SKM-1 (cell line): ENCODE measurements around the gene HINFP.
"Not testable (repeated sequence)": the region's sequence is repeated elsewhere in the genome, so short reads cannot be mapped to it uniquely, and the experiment has no call there.

ENCODE experiments used
- DNase-seq: peaks from one replicate; lab custom pipeline; 2025; ENCODE audit not compliant: unreplicated experiment; lab: John Stamatoyannopoulos, UW

HINFP gene

DNA sequence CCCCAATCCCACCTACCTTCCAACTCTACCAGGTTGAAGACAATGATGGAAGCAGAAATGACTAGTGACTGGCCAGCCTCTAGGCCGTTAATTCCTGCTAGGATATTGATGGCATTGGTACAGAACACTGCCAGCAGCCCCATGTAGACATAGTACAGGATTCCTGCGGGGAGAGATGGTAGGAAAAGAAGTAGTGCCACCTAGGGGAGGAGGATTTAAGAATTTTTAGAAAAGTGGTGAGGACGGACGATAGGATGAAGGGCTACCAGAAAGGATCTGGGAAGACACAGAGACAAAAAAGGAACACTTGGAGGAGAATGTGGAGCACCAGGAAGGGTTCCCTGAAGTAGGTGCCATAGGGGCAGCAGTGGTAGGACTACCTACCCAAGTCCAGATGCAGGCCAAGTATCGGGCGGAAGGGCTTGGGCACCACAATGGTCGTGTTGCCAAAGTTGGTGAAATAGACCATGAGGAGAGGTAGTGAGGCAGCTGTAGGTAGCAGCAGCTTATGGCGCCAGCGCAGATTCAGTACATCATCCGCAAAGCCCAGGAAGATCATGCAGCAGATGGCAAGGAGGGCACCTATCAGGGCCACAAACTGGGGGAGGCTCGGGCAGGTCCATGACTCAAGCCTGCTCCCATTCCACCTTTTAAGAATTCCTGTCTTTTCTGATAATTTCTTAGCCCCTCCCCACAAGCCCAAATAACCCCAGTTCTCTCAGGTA, 21.0 kb upstream of the HINFP start:
- DNase-seq = no peak

DNA sequence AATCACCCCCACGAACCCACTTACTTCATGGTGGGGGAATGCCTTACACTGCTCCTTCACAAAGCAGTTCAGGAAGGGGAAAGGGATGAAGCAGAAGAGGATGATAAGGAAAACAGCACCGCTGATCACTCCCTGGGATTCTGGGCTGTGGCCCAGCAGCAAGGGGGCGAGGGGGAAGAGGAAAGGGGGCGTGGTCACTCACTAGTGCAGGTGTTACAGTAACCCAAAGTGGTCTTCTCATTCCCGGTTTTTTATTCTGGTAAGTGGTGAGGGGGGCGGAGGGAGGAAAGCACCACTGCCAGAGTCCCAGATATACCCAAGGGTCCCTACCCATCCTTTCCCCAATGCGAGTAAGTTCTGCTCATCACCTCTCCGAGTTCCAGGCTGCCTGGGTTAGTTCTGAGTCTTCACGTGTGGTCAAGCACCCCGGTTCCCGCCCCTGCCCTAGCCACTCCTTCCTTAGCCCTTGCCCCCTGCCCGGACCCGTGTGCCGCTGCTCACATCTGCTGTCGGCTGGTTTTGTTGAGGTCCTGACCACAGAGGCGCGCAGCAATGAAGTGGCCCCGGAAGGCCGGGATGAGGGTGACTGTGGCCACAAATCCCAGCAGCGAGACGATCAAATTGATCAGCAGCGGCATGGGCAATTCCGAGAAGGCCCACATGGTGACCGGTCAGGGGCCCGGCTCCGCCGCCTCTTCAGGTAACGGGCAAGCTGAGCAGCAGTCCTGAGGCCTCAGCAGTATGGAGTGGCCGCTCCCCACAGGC, 20.2 kb upstream of the HINFP start:
- DNase-seq = no peak

DNA sequence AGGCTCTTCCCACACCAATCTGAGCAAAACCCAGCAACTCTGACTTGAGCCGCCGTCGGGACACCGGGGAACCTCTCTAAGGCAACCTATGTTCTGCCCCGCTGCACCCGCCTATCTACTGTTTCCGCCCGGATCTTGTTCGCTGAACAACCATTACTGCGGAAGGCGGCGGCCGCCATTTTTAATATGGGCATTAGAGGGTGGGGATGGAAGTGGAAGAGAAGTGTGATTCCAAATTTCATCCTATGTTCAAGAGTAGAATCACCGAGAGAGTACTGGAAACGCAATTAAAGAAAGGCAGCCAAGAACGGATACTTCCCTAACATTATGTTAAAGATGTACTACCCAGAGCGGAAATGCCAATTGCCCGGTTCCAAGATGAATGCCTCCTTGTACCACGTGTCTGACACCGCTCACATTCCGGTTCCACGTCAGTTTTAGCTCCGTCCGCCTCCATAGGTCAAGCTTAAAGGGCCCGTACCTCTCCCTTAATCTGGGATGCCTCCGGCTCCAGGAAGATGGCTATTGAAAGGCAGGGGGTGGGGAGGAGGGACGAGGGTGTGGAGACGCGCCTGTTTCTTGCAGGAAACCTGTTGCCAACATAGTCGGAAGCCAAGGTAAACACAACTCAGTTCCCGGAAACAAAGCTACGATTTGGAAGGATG, 19.5 kb upstream of the HINFP start, which contains the start of gene DPAGT1:
DPAGT1 (minus strand) TSS at position 95 of the 665 bp plus-strand sequence. CDS start 198 bp downstream, outside the sequence.
- DNase-seq = peak; percentile 95

DNA sequence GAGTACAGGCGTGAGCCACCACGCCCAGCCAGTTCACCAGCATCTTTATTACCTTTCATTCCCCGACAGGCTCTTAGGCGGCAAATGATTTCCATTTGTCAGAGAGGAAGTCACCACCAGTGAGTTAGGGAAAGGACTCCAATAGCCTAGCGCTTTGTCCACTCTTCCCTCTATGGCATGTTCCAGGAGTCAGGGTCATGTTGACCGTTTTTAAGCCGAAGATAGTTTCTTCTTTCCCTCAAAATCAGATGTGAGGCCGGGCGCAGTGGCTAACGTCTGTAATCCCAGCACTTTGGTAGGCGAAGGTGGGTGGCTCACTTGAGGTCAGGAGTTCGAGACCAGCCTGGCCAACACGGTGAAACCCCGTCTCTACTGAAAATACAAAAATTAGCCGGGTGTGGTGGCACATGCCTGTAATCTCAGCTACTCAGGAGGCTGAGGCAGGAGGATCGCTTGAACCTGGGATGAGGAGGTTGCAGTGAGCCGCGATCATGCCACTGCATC, 18.2 kb upstream of the HINFP start:
- DNase-seq = not testable (repeated sequence)

DNA sequence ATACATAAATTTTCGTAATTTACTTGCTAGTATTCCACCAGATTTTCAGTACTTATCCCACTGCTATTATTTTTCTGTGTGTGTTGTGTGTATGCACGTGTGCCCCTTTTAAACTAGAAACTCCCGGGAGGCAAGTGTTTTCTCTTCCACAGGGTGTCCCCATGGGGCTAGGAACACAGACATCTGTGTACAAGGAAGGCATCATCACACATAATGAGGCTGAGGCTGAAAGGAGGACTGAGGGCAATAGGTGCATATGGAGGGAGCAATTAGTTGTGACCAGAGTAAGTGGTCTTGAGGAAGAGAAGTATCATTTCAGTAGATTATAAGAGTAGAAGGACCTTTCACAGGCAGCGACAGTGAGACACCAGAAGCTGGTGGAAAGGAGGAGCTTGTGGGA, 17.6 kb upstream of the HINFP start:
- no peak for DNase-seq

DNA sequence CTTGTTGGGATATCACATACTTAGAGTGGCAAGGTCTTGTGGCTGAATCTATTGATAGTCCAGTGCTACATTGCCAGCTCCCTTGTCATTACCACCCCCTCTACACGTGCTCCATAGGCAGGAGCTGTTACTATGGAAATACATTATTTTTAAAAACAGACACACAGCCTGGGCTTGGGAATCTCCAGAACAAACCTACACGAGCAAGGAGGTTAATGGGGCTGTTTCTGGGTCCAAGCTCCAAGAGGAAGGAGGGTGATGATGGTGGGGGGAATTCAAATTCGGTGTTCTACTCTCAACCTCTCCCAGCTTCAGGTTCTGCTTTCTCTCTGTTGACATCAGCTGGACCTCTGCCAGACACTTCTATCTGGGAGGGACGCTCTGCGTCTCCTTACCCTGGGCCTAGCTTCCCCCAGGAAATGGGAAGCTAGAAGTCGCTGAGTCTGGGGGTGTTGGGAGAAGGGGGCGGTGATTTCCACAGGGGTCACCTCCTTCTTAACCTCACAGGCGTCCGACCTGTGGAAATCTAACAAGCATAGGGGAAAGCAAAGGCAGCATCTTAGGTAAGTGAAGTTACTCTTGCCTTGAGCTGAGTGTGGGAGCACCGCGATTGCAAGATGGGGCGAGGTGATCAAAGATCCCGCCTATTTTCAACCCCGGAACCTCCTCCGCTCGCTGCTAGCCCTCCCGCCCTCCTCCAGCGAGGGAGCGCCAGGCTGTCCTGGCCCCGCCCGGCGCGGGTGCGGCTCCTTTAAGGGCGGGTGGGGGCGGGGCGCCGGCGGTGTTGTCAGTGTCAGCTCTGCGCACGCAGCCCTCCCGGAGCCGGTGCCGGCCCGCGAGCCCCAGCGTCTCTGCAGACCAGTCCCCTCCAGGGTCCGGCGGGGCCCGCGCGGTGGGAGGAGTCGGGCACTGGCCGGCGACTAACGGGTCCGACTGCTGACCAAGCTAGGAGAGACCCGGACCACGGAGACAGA, 14.5 kb upstream of the HINFP start, which contains the start of gene C2CD2L:
C2CD2L (plus strand) TSS at position 781 of the 974 bp plus-strand sequence. CDS start 398 bp downstream, outside the sequence.
- peak; percentile 83 for DNase-seq

DNA sequence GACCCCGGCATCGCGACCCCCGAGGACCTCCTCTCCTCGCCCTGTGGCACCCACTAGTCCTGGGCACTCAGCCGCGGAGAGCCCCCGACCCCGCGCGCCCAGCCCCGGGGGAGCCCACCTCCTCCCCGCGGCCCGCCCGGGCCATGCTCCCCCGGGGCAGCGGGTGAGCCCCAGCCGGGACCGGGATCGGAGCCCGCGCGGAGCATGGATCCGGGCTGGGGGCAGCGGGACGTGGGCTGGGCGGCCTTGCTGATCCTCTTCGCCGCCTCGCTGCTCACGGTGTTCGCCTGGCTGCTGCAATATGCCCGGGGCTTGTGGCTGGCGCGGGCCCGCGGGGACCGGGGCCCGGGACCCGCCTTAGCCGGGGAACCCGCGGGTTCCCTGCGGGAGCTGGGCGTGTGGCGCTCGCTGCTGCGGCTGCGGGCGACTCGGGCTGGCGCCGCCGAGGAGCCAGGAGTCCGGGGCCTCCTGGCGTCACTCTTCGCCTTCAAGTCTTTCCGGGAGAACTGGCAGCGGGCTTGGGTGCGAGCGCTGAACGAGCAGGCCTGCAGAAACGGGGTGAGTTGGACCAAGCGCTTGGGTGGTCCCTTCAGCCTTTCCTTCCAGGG, 13.7 kb upstream of the HINFP start:
- DNase-seq = no peak

DNA sequence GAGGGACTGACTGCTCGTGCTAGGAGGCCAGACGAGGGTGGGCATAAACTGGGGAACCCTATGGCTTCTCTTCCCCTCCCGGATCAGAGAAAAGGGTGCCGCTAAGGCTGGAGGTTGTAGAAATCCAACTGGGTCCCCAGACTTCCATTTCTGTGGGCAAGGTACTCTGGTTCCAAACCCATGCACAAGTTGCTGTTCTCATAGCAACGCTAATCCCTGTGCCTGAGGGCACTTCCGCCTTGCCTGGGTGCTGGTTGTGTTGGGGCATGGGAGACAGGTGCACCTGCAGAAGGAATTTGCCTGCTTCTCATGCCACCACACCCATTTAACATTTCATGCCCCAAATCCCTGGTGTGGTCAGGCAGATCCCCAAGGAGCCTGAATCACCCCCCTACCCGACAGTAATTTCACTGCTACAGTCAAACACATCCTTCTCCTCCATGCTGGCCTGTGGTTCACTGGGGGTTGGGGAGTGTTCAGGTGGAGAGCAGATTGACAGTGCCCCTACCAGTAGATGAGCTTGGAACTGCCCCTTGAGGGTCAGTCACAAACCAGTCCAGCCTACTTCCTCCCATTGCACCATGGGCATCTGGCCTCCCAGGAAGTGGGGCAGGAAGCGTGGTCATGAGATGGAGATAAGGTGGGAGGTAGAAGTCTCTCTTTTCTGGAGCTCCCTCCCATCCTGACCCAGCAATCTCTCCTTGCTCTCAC, 13.1 kb upstream of the HINFP start:
- DNase-seq = peak; percentile 47

DNA sequence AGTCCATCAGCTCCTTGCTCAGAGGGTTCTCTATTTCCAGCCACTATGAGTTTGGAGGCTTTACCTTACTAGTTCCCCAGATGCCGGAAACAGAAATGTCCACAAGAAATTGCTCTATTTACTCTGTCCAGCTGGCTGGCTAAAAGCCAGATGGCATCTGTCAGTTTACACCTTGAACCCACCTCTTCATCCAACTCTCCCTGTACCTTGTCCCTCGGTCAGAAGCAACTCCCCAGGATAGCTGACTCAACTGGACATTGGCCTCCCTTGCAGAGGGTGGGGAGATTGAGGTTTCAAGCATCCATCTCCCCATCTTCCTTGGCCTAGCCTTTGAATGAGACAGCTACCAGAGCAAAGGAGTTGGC, 12.5 kb upstream of the HINFP start:
- no peak for DNase-seq

DNA sequence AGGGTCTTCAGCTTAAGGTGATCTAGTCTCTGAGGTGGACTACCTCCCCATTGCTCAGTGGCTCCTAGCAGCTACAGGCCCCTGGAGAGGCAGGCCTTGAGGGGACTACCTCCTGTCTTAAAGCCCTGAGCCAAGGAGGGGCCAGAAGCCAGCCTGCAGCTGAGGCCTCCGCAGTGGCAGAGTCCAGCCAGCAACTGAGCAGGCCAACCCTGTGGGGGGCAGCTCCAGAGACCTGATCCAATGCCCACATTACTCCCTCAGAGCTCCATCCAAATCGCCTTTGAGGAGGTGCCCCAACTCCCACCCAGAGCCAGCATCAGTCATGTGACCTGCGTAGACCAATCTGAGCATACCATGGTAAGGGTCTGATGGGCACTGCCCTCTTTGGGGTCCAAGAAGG, 11.5 kb upstream of the HINFP start:
- DNase-seq = no peak

DNA sequence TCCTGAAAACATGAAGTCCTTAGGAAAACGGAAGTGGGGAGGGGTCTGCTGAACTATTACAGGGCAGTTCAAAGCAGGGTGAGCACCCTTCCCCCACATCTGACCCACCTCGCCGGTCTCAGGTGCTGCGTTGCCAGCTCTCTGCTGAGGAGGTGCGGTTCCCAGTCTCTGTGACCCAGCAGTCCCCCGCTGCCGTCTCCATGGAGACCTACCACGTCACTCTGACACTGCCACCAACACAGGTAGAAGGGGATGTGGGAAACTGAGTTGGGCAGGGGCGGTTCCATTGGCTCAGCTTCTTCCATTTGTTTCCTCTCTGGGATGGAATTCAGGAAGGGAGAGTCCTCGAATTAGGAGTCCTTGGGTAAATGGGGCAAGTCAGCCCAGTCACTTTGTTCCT, 10.9 kb upstream of the HINFP start:
- DNase-seq = no peak

DNA sequence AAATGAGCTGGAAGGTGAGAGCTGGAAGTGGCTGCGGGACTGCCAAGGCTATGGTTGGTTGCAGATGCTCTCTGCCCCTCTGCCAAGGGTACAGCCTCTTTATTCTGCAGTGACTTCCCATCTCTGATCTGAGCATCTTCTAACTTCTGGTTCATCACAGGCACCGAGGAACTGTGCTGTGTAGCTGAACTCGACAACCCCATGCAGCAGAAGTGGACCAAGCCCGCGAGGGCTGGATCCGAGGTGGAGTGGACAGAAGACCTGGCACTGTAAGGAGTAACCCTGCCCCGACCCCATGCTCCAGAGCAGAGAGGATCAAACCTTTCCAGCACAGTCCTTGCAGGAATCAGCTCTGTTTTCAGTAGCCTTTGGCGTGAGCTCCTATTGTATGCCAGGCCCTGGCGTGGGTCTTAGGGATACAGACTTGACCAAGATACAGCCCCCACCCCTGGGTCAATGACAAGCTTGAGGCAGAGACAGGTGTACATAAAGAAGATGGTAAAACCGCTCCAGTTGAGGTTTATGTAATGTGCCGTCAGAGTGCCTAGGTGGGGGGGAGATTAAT, 9.9 kb upstream of the HINFP start:
- no peak for DNase-seq

DNA sequence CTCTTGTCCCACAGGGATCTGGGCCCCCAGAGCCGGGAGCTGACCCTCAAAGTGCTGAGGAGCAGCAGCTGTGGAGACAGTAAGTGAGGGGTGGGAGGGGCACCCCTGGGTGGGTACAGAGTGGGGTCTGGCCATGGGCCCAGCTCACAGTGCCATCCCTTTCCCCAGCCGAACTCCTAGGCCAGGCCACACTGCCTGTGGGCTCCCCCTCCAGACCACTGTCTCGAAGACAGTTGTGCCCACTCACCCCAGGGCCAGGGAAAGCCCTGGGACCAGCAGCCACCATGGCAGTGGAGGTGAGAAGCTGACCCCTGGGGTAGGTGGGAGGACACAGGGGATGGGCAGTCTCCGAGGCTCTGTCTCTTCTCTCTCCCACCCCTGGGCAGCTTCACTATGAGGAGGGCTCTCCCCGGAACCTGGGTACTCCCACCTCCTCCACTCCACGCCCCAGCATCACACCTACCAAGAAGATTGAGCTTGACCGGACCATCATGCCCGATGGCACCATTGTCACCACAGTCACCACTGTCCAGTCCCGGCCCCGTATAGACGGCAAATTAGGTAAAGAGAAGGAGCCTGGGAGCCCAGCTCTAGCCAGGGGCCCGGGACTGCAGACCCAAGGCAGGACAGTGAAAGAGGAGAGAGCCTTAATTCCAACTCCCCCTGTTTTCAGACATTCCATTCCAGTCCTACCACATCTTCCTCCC, 8.9 kb upstream of the HINFP start:
- DNase-seq = no peak

DNA sequence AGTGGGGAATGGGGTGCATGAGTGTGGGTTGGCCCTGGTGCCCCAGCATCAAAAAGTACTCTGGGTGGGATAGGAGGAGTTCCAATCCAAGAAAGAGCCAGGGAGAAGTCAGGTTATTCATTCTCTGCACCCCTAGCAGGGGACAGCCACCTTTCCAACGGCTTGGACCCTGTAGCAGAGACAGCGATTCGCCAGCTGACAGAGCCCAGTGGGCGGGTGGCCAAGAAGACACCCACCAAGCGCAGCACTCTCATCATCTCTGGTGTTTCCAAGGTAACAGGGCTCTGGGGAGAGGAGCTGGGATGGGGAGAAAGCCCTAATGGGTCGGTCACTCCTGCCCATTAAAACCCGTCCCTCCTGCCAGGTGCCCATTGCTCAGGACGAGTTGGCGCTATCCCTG, 7.7 kb upstream of the HINFP start:
- DNase-seq = no peak

DNA sequence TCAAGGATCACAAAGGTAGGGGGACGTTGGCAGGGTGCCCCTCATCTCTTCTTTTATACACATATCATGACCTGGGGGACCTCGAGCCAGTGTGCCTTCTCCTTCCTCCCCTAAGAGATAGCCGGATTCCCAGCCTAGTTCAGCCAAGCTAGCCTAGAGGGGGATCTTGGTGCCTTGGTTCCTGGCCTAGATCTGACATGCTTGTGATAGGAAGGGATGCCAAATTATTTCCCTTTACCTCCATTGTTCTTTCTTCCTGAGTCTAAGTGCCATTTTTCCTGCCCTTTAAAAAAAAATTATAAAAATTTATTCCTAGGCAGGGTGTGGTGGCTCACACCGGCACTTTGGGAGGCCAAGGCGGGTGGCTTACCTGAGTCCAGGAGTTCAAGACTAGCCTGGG, 7.0 kb upstream of the HINFP start:
- DNase-seq = no peak

DNA sequence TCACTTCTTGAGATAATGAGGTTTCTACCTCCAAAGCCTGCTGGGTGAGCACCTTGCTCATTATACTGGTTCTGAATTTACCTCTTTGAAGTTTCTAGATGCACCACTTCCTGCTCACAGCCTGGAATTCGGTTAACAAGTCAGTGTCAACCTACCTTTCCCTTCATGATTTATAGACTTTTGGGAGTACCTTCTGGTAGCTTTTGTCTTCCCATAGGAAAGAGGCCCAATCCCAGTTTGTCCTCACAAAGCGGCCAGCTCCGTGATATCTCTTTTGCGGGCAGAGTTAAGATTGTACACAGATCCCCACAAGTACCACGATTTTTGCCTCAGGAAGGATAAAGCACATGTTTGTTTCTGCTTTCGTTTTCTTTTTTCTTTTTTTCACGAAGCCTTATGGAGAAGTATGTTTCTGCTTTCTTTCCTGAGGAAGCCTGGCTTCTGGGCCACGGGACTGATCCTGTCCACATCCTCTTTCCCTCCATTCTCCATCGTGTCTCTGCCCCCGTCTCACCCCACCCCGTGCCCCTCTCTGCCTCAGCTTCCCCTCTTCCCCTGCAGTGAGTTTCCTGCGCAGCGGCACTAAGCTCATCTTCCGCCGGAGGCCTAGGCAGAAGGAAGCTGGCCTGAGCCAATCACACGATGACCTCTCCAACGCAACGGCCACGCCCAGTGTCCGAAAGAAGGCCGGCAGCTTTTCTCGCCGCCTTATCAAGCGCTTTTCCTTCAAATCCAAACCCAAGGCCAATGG, 5.7 kb upstream of the HINFP start:
- no peak for DNase-seq

DNA sequence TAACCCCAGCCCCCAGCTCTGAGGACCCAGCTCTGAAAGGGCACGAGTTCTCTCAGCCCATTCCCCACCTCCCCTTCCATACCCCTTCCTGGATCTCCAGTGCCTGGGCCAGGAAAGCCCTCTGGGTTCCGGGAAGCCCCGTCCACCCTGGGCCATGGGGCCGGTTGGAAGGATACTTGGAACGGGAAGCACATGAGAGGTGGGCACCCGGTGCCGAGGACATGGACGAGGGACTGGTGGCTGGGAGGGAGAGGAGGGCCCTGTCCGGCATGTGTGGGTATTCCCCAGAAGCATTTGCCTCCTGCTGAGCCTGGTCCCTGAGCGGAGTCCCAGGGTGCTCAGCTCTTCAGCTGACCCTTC, 5.2 kb upstream of the HINFP start:
- no peak for DNase-seq

DNA sequence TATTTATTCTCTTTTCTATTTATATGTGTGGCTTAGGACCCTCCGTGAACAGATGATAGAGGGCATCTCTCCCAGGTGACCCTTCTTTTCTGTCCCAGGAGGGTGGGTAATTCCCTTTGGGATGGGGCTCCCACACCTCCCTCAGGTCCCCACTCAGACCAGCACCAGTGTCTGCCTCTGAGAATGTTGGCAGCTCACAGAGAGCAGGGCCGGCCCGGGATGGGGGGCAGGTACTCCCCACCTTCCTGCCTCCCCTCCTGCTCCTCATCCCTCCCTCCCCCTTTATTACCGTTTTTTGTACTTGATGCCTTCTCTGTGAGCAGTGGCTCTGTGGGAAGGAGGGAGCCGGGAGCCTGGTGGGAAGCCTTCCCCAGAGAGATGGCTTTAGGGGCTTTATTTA, 4.8 kb upstream of the HINFP start:
- DNase-seq = no peak
